ENCODE data around the gene FANCD2OS. TPM values are rescaled to one million over a fixed set of nuclear protein-coding genes. Genes with fewer than 3 reads are reported as not detected.
A peak's percentile ranks its signal among the peaks of the same experiment; 100 is the strongest.

Gene FANCD2OS
- total and polyA plus RNA-seq, 2 donors from 2014 or later, result not detected

- no peak overlapping the region for H3K27ac ChIP-seq (ENCODE audit: low read depth in 2 of 2, low read length in 2 of 2)
- FAIRE-seq, result no peak
These were observed 41.2 kb upstream of the FANCD2OS start for GRCh38 chr3:10149226-10149625.

GRCh38 chr3:10145685-10146084, 37.6 kb upstream of the FANCD2OS start:
- no peak for TF ChIP-seq CTCF (IDR thresholded peaks at IDR 0.05; ENCODE audit: borderline replicate concordance, extremely low read depth, insufficient read depth)
- DNase-seq, result no peak
- intact Hi-C loops (cut with DNase I), result no loop called here
- FAIRE-seq, result no peak
- no peaks in the 10 kb centered on the region for H3K27me3 ChIP-seq (ENCODE audit: control insufficient read depth, insufficient read depth, low read length)
- no peak overlapping the region for H3K4me3 ChIP-seq (ENCODE audit: low read length in 3 of 3)
- no peak overlapping the region for H3K27ac ChIP-seq (ENCODE audit: low read depth in 2 of 2, low read length in 2 of 2)
- H3K9ac ChIP-seq (ENCODE audit: low read length in 3 of 3), result no peak overlapping the region
- H3K9me3 ChIP-seq (ENCODE audit: control insufficient read depth in 2 of 3, insufficient read depth in 1 of 3, low read length in 3 of 3), result no peaks in the 10 kb centered on the region
- H3K4me1 ChIP-seq (ENCODE audit: control insufficient read depth in 2 of 3, insufficient read depth in 2 of 3, low read depth in 1 of 3, low read length in 3 of 3), result peaks cover 0 to 13% (median 0%) of the 10 kb centered on the region in 3 donors
- H3K36me3 ChIP-seq (ENCODE audit: control insufficient read depth in 2 of 3, insufficient read depth in 3 of 3, low read length in 3 of 3), result peaks cover 2 to 21% (median 11%) of the 10 kb centered on the region in 3 donors

More at GRCh38 chr3:10149226-10149625, 41.2 kb upstream of the FANCD2OS start:
- H3K27me3 ChIP-seq (ENCODE audit: control insufficient read depth, insufficient read depth, low read length), result no peaks in the 10 kb centered on the region
- no peak overlapping the region for H3K4me3 ChIP-seq (ENCODE audit: low read length in 3 of 3)
- H3K9me3 ChIP-seq (ENCODE audit: control insufficient read depth in 2 of 3, insufficient read depth in 1 of 3, low read length in 3 of 3), result no peaks in the 10 kb centered on the region
- H3K4me1 ChIP-seq (ENCODE audit: control insufficient read depth in 2 of 3, insufficient read depth in 2 of 3, low read depth in 1 of 3, low read length in 3 of 3), result peaks cover 0 to 2% (median 0%) of the 10 kb centered on the region in 3 donors
- H3K9ac ChIP-seq (ENCODE audit: low read length in 3 of 3), result no peak overlapping the region
- DNase-seq, result no peak
- peaks cover 2 to 27% (median 15%) of the 10 kb centered on the region in 3 donors for H3K36me3 ChIP-seq (ENCODE audit: control insufficient read depth in 2 of 3, insufficient read depth in 3 of 3, low read length in 3 of 3)
- intact Hi-C loops (cut with DNase I), result no loop called here
- TF ChIP-seq CTCF (IDR thresholded peaks at IDR 0.05; ENCODE audit: borderline replicate concordance, extremely low read depth, insufficient read depth), result no peak

GRCh38 chr3:10142707-10143560, 34.9 kb upstream of the FANCD2OS start:
- Histone ChIP-seq H3K27ac (ENCODE audit: low read depth in 2 of 2, low read length in 2 of 2) (no peak overlapping the region), H3K9ac (ENCODE audit: low read length in 3 of 3) (no peak overlapping the region), H3K27me3 (ENCODE audit: control insufficient read depth, insufficient read depth, low read length) (no peaks in the 10 kb centered on the region), H3K9me3 (ENCODE audit: control insufficient read depth in 2 of 3, insufficient read depth in 1 of 3, low read length in 3 of 3) (no peaks in the 10 kb centered on the region), H3K36me3 (ENCODE audit: control insufficient read depth in 2 of 3, insufficient read depth in 3 of 3, low read length in 3 of 3) (peaks cover 0 to 5% (median 0%) of the 10 kb centered on the region in 3 donors), H3K4me1 (ENCODE audit: control insufficient read depth in 2 of 3, insufficient read depth in 2 of 3, low read depth in 1 of 3, low read length in 3 of 3) (peaks cover 0 to 13% (median 0%) of the 10 kb centered on the region in 3 donors), H3K4me3 (ENCODE audit: low read length in 3 of 3) (peak overlapping the region; percentile 36 to 79 (median 56))
- TF ChIP-seq CTCF (IDR thresholded peaks at IDR 0.05; ENCODE audit: borderline replicate concordance, extremely low read depth, insufficient read depth), result no peak
- FAIRE-seq, result no peak
- peak in 2 of 5 donors; percentile 22 to 56 for DNase-seq
- intact Hi-C loops (cut with DNase I), result no loop called here

All from kidney (tissue), 14 donors.